Astrocyte (in vitro differentiated cells and primary cell): ENCODE results near the gene GLS.

Source experiments
- CTCF ChIP-seq: IDR thresholded peaks from 2 replicates; pipeline ENCODE4 v1.5.1; 2011; ENCODE audit warnings: low read depth, mild to moderate bottlenecking, inconsistent platforms, low read length, moderate library complexity; ENCODE audit not compliant: insufficient read depth
- EZH2 ChIP-seq: IDR thresholded peaks from 2 replicates; pipeline ENCODE4 v1.6.1; 2012; ENCODE audit warnings: mild to moderate bottlenecking, low read length, inconsistent platforms; ENCODE audit not compliant: insufficient read depth

GRCh38 chr2:190859347-190860297 is 21.0 kb upstream of the GLS start:
- no peak for TF ChIP-seq CTCF
- no peak for TF ChIP-seq EZH2
